Liver (tissue), 9 donors: ENCODE data around the gene SUN2. TPM values are rescaled to one million over a fixed set of nuclear protein-coding genes. Genes with fewer than 3 reads are reported as not detected.

Experiments used
- DNase-seq: peaks from one replicate; pipeline ENCODE4 v3.0.0-alpha.2; 2017; ENCODE audit warnings: low spot score
- H3K27ac ChIP-seq, 2 donors: one replicate each; pipeline ENCODE4 v1.7.0; 2013; ENCODE audit warnings: inconsistent platforms in 2 of 2, low read length in 2 of 2, control low read depth in 1 of 2, low read depth in 1 of 2, mild to moderate bottlenecking in 1 of 2
- H3K27me3 ChIP-seq, 4 donors: one replicate each; pipeline versions ENCODE4 v1.6.1 to v1.7.0; 2013; ENCODE audit warnings: low read length in 3 of 4, inconsistent platforms in 1 of 4, mild to moderate bottlenecking in 1 of 4, moderate library complexity in 1 of 4; ENCODE audit not compliant: control insufficient read depth in 4 of 4, insufficient read depth in 4 of 4
- H3K36me3 ChIP-seq, 4 donors: one replicate each; pipeline versions ENCODE4 v1.6.1 to v1.7.0; 2013; ENCODE audit warnings: low read length in 3 of 4, mild to moderate bottlenecking in 3 of 4, low read depth in 1 of 4, moderate library complexity in 1 of 4; ENCODE audit not compliant: control insufficient read depth in 4 of 4, insufficient read depth in 3 of 4
- H3K4me1 ChIP-seq, 4 donors: one replicate each; pipeline versions ENCODE4 v1.6.1 to v1.7.0; 2013; ENCODE audit warnings: low read length in 3 of 4, mild to moderate bottlenecking in 3 of 4, moderate library complexity in 1 of 4; ENCODE audit not compliant: control insufficient read depth in 4 of 4, insufficient read depth in 4 of 4
- H3K4me3 ChIP-seq, 3 donors: one replicate each; pipeline versions ENCODE4 v1.6.1 to v1.7.0; 2013; ENCODE audit warnings: low read length in 3 of 3, control low read depth in 1 of 3, low read depth in 1 of 3, mild to moderate bottlenecking in 1 of 3
- H3K9ac ChIP-seq, 2 donors: one replicate each; pipeline ENCODE4 v1.7.0; 2013; ENCODE audit warnings: low read length in 2 of 2, mild to moderate bottlenecking in 2 of 2, moderate library complexity in 2 of 2, control low read depth in 1 of 2, low read depth in 1 of 2
- H3K9me3 ChIP-seq, 4 donors: one replicate each; pipeline versions ENCODE4 v1.6.1 to v1.7.0; 2013; ENCODE audit warnings: low read length in 3 of 4; ENCODE audit not compliant: control insufficient read depth in 4 of 4
- ATF3 ChIP-seq: IDR thresholded peaks from 2 replicates; pipeline ENCODE4 v1.6.1; 2016; ENCODE audit warnings: antibody characterized with exemption
- CTCF ChIP-seq: fragments of 150-350 bp; IDR thresholded peaks from 2 replicates; pipeline ENCODE4 v1.5.1; 2017; ENCODE audit warnings: improper control_type of control experiment, low read depth, low read length; ENCODE audit not compliant: missing input control
- EGR1 ChIP-seq, 2 donors: IDR thresholded peaks; 2 replicates each; pipeline ENCODE4 v1.6.1; 2016 to 2018; ENCODE audit warnings: antibody characterized with exemption in 2 of 2, low read depth in 2 of 2
- FOXA1 ChIP-seq: IDR thresholded peaks from 2 replicates; pipeline ENCODE4 v1.6.1; 2016; ENCODE audit warnings: antibody characterized with exemption
- FOXA2 ChIP-seq: IDR thresholded peaks from 2 replicates; pipeline ENCODE4 v1.6.1; 2016; ENCODE audit warnings: antibody characterized with exemption
- GABPA ChIP-seq, 2 donors: IDR thresholded peaks in 1 of 2; conservative IDR thresholded peaks in 1 of 2; 2 replicates each; pipeline ENCODE4 v1.6.1; 2016; ENCODE audit warnings: antibody characterized with exemption in 2 of 2, mild to moderate bottlenecking in 1 of 2, moderate library complexity in 1 of 2
- HNF4A ChIP-seq, 2 donors: conservative IDR thresholded peaks; 2 replicates each; pipeline ENCODE4 v1.6.1; 2016; ENCODE audit warnings: antibody characterized with exemption in 2 of 2, mild to moderate bottlenecking in 2 of 2
- HNF4G ChIP-seq: IDR thresholded peaks from 2 replicates; pipeline ENCODE4 v1.6.1; 2016; ENCODE audit warnings: antibody characterized with exemption
- JUND ChIP-seq, 2 donors: IDR thresholded peaks; 2 replicates each; pipeline ENCODE4 v1.6.1; 2016; ENCODE audit warnings: antibody characterized with exemption in 2 of 2
- NR2F2 ChIP-seq: IDR thresholded peaks from 2 replicates; pipeline ENCODE4 v1.6.1; 2016; ENCODE audit warnings: antibody characterized with exemption
- RAD21 ChIP-seq, 2 donors: IDR thresholded peaks; 2 replicates each; pipeline ENCODE4 v1.6.1; 2016; ENCODE audit warnings: antibody characterized with exemption in 2 of 2, mild to moderate bottlenecking in 2 of 2
- REST ChIP-seq: IDR thresholded peaks from 2 replicates; pipeline ENCODE4 v1.6.1; 2016; ENCODE audit warnings: antibody characterized with exemption, mild to moderate bottlenecking
- RXRA ChIP-seq, 2 donors: IDR thresholded peaks; 2 replicates each; pipeline ENCODE4 v1.6.1; 2017 to 2018; ENCODE audit warnings: antibody characterized with exemption in 2 of 2, mild to moderate bottlenecking in 1 of 2
- SP1 ChIP-seq: IDR thresholded peaks from 2 replicates; pipeline ENCODE4 v1.6.1; 2018; ENCODE audit warnings: antibody characterized with exemption, mild to moderate bottlenecking
- TAF1 ChIP-seq: conservative IDR thresholded peaks from 2 replicates; pipeline ENCODE4 v1.6.1; 2016; ENCODE audit warnings: antibody characterized with exemption, mild to moderate bottlenecking
- YY1 ChIP-seq: IDR thresholded peaks from 2 replicates; pipeline ENCODE4 v1.6.1; 2016; ENCODE audit warnings: antibody characterized with exemption, mild to moderate bottlenecking
- WGBS: extraction: QIAGEN DNeasy Blood & Tissue Kit; methylation state at CpG from one replicate; pipeline ENCODE4 v1.1.7; 2013; 5-methylcytosine and 5-hydroxymethylcytosine counted together
- polyA plus RNA-seq, 2 donors: library from polyadenylated mRNA; stranded (reverse) in 1 of 2; unstranded in 1 of 2; fragments of 200-250 nt in 1 of 2; fragments of >200 nt in 1 of 2; fragmentation: Nextera tagmentation in 1 of 2; extraction: Ambion mirVana in 1 of 2; gene quantifications; one replicate each; pipeline versions ENCODE4 v1.2.1 to v1.2.3, GENCODE V29; 2013 to 2015
- total RNA-seq, 2 donors: library from RNA; depleted of rRNA; stranded (reverse); fragments of >200 nt; gene quantifications; one replicate each; pipeline ENCODE4 v1.2.3, GENCODE V29; 2014
- TF ChIP-seq, protein P1 (sequence below): IDR thresholded peaks from 2 replicates; pipeline ENCODE4 v1.6.1; 2016; ENCODE audit warnings: antibody characterized with exemption
- TF ChIP-seq, protein P2 (sequence below): IDR thresholded peaks from 2 replicates; pipeline ENCODE4 v1.6.1; 2016; ENCODE audit warnings: antibody characterized with exemption
- donor health status: healthy.
- donor health status: healthy.
- donor health status: healthy.
- donor health status: healthy.
- donor health status: healthy.

SUN2 gene
- total and polyA plus RNA-seq, 4 donors: 13.1 to 170 (median 81.5) TPM

DNA sequence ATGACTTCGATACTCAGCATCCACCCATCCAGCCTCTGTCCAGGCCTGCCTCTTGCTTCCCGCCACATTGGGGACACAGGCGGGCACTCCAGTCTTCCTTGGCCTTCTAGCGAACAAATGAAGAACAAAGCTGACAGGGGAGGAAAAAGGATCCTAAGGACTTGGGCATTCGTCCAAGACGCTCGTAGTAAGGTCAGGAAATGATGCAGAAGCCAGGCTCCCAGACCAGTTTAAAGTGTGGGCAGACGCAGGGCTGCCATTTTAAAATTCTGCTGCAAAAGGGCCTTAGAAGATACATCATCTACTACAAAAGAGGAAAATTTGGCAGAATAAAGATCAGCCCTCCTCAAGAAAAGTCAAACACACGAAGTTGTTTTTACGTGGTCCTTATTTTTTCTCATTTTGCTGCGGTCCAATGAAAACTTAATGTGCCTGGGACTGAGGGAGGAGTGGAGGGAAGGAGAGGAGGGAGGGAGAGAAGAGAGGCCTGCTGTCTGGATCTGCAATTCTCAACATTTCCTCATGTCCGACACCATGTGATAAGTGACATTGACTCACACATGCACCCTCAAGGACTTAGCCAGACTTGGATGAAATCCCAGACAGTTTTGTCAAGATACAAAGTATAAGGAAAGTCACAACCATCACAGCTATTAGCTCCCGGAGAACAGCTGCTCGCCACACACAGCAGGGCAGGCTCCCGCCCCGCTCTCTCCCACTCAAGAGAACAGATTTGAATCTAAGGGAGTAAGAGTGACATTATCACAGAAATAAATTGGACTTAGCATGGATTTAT is 32.4 kb upstream of the SUN2 start:
- peaks cover 0 to 3% (median 2%) of the 10 kb centered on the region in 4 donors for H3K4me1 ChIP-seq
- no peaks in the 10 kb centered on the region for H3K27me3 ChIP-seq
- H3K4me3 ChIP-seq: no peak overlapping the region
- no peaks in the 10 kb centered on the region for H3K9me3 ChIP-seq
- peak overlapping the region; percentile 26 to 31 for H3K27ac ChIP-seq
- TF ChIP-seq TAF1: no peak
- peak; percentile 35 for TF ChIP-seq YY1
- DNase-seq: no peak
- no peak overlapping the region for H3K9ac ChIP-seq
- 75% methylated on average over 16 of the region's 16 CpGs for WGBS
- peaks cover 0 to 8% (median 3%) of the 10 kb centered on the region in 4 donors for H3K36me3 ChIP-seq

- Histone ChIP-seq H3K27ac (no peak overlapping the region), H3K4me1 (no peaks in the 10 kb centered on the region)
- WGBS: 94% methylated on average over 3 of the region's 3 CpGs
Observed at GRCh38 chr22:38786631-38787030, 30.8 kb upstream of the SUN2 start.

More at GRCh38 chr22:38786631-38787030, 30.8 kb upstream of the SUN2 start:
- no peaks in the 10 kb centered on the region for H3K9me3 ChIP-seq
- H3K4me3 ChIP-seq: no peak overlapping the region
- H3K9ac ChIP-seq: no peak overlapping the region
- H3K36me3 ChIP-seq: peaks cover 0 to 8% (median 4%) of the 10 kb centered on the region in 4 donors
- no peak for DNase-seq
- TF ChIP-seq TAF1 (no peak), JUND (IDR thresholded peaks at IDR 0.05) (no peak), HNF4A (conservative IDR thresholded peaks at IDR 0.05) (no peak), CTCF (no peak), RXRA (IDR thresholded peaks at IDR 0.05) (no peak), RAD21 (IDR thresholded peaks at IDR 0.05) (no peak), HNF4G (no peak), SP1 (no peak), FOXA2 (no peak), GABPA (IDR thresholded peaks at IDR 0.05 in 1 of 2, conservative IDR thresholded peaks at IDR 0.05 in 1 of 2) (no peak), EGR1 (IDR thresholded peaks at IDR 0.05; ENCODE audit: low read depth in 2 of 2) (no peak), REST (no peak), YY1 (no peak), FOXA1 (no peak), NR2F2 (no peak), ATF3 (no peak)
- TF ChIP-seq, protein P1, sequence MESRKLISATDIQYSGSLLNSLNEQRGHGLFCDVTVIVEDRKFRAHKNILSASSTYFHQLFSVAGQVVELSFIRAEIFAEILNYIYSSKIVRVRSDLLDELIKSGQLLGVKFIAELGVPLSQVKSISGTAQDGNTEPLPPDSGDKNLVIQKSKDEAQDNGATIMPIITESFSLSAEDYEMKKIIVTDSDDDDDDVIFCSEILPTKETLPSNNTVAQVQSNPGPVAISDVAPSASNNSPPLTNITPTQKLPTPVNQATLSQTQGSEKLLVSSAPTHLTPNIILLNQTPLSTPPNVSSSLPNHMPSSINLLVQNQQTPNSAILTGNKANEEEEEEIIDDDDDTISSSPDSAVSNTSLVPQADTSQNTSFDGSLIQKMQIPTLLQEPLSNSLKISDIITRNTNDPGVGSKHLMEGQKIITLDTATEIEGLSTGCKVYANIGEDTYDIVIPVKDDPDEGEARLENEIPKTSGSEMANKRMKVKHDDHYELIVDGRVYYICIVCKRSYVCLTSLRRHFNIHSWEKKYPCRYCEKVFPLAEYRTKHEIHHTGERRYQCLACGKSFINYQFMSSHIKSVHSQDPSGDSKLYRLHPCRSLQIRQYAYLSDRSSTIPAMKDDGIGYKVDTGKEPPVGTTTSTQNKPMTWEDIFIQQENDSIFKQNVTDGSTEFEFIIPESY: no peak
- TF ChIP-seq, protein P2, sequence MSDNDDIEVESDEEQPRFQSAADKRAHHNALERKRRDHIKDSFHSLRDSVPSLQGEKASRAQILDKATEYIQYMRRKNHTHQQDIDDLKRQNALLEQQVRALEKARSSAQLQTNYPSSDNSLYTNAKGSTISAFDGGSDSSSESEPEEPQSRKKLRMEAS: no peak
- H3K27me3 ChIP-seq: no peaks in the 10 kb centered on the region
